Measurements from ENCODE around the gene COL19A1.

DNA sequence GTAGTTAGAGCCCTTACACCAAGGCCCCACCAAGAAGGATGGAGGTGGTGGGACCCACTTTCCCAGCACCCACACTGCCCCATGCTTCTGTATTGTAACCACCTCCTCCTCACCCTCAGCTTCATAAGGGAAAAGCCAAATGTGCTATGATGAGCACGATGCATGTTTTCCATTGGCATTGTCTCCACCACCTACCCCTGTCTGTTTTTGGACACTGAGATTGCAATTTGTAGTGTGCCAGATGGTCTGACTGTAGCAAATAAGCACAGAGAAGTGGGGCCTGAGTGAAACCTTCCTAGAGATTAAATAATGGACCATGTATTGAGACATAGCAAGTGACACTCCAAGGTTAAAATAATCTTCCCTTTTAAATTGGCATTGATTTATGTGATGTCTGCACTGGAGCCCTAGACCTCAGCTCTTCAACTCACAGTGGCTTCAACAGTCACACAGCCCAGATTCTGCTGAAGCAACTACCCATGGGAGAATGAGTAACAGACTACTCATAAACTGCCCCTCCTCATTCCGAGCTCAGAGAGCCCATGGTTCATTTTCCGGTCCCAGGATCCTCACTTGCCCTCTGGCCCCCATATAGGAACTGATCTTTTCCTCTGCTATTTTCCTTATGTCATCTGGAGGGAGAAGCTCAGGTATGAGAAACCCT lies 258.7 kb downstream of the COL19A1 start:
- TF ChIP-seq POLR2A (IDR thresholded peaks at IDR 0.05): no peak
- TF ChIP-seq, protein P1, sequence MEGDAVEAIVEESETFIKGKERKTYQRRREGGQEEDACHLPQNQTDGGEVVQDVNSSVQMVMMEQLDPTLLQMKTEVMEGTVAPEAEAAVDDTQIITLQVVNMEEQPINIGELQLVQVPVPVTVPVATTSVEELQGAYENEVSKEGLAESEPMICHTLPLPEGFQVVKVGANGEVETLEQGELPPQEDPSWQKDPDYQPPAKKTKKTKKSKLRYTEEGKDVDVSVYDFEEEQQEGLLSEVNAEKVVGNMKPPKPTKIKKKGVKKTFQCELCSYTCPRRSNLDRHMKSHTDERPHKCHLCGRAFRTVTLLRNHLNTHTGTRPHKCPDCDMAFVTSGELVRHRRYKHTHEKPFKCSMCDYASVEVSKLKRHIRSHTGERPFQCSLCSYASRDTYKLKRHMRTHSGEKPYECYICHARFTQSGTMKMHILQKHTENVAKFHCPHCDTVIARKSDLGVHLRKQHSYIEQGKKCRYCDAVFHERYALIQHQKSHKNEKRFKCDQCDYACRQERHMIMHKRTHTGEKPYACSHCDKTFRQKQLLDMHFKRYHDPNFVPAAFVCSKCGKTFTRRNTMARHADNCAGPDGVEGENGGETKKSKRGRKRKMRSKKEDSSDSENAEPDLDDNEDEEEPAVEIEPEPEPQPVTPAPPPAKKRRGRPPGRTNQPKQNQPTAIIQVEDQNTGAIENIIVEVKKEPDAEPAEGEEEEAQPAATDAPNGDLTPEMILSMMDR (IDR thresholded peaks at IDR 0.05): no peak
